Cerebellar cortex (tissue), 1 donor: Measurements from ENCODE around the gene MYH14.

Experiments
- DNase-seq: peaks from one replicate; pipeline ENCODE4 v3.0.0-alpha.2; 2015; ENCODE audit warnings: low spot score

MYH14 gene

GRCh38 chr19:50203281-50204080 lies at the start of gene MYH14:
Gene MYH14 (plus strand): TSS chr19:50203622. CDS start chr19:50210366, 6,744 bp downstream.
- peak; percentile 90 for DNase-seq

- no peak for DNase-seq
These were observed 48.9 kb upstream of the MYH14 start for GRCh38 chr19:50154529-50154928.

GRCh38 chr19:50155520-50156109 lies 47.8 kb upstream of the MYH14 start:
- DNase-seq = no peak

- no peak for DNase-seq
These were observed 44.8 kb upstream of the MYH14 start for GRCh38 chr19:50158577-50158976.

GRCh38 chr19:50159078-50159477 lies 44.3 kb upstream of the MYH14 start:
- DNase-seq = no peak

GRCh38 chr19:50162988-50163387 lies 40.4 kb upstream of the MYH14 start, which contains the start of gene IZUMO2:
Gene IZUMO2 (minus strand): TSS chr19:50163281. CDS start chr19:50163194, 87 bp downstream.
- DNase-seq = no peak

GRCh38 chr19:50167314-50167721 lies 36.1 kb upstream of the MYH14 start:
- no peak for DNase-seq

- DNase-seq = no peak
These were observed 31.7 kb upstream of the MYH14 start for GRCh38 chr19:50171752-50172151.

- no peak for DNase-seq
These were observed 30.7 kb upstream of the MYH14 start for GRCh38 chr19:50172726-50173125.

GRCh38 chr19:50173127-50173526 lies 30.3 kb upstream of the MYH14 start:
- DNase-seq = no peak

GRCh38 chr19:50174100-50174793 lies 29.2 kb upstream of the MYH14 start:
- no peak for DNase-seq

GRCh38 chr19:50175924-50176323 lies 27.5 kb upstream of the MYH14 start:
- no peak for DNase-seq

- no peak for DNase-seq
These were observed 26.6 kb upstream of the MYH14 start for GRCh38 chr19:50176775-50177174.

GRCh38 chr19:50178320-50178719 lies 25.1 kb upstream of the MYH14 start:
- no peak for DNase-seq

- no peak for DNase-seq
These were observed 24.4 kb upstream of the MYH14 start for GRCh38 chr19:50178859-50179537.

- no peak for DNase-seq
These were observed 22.3 kb upstream of the MYH14 start for GRCh38 chr19:50181121-50181520.

- DNase-seq = no peak
These were observed 19.2 kb upstream of the MYH14 start for GRCh38 chr19:50184196-50184595.

GRCh38 chr19:50187937-50188336 lies 15.5 kb upstream of the MYH14 start:
- no peak for DNase-seq

GRCh38 chr19:50189331-50189730 lies 14.1 kb upstream of the MYH14 start:
- DNase-seq = no peak

GRCh38 chr19:50190439-50190891 lies 13.0 kb upstream of the MYH14 start:
- DNase-seq = no peak

GRCh38 chr19:50191216-50191615 lies 12.2 kb upstream of the MYH14 start:
- no peak for DNase-seq
